HG02840 (cell line): Measurements from ENCODE around the gene MEOX1.

ENCODE experiments used
- ATAC-seq: cut with Tn5 transposase; IDR thresholded peaks from one replicate; pipeline ENCODE4 v1.9.1; 2021; ENCODE audit warnings: mild to moderate bottlenecking, moderate library complexity, moderate number of reproducible peaks; ENCODE audit not compliant: unreplicated experiment, low FRiP score

The MEOX1 gene

DNA sequence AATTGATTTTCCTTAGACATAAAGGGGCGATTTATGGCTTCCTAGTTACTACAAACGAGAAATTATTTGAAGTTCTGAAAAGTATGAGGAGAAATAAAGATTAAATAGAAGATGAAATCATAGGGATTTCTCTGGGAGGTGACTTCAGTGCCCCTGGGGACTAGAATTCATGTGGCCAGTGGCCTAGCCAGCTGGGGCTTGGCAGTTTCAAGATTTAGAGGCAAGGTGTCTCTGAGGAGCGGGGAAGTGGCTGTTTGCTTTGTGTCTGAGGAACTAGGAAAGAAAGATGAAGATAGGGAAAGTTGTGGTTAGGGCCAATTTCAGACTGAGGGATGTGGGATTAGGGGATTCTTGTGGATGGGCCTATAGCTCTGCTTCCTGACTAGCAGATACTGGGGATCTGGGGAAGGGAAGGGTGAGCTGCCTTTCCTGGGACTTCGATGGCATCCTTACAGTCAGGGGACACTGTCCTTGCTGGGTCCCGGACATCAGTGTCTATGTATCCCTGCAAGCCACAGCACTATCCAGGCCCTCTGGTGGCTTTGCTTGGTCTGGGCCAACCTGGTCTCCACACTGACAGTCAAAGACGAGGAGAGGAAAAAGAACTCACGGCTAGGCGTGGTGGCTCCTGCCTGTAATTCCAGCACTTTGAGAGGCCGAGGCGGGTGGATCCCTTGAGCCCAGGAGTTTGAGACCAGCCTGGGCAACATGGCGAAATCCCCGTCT lies 22.4 kb upstream of the MEOX1 start:
- ATAC-seq: no peak

DNA sequence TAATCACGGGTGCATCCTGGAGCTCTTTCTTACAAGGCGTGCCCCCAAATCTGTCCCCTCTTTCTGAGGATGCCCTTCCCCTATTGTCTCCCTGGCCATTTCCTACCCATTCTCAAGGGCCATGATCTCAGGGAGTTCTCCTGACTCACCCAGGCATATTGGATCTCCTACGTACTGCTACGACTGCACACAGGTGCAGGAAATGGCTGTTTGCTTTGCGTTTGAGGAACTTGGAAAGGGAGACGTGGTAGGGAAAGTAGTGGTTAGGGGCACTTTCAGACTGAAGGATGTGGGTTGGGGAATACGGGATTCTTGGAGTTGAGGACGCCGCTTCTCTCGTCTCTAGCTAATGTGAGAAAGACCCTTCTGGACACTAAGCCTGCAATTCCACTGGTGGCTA lies 18.7 kb upstream of the MEOX1 start:
- ATAC-seq: no peak

DNA sequence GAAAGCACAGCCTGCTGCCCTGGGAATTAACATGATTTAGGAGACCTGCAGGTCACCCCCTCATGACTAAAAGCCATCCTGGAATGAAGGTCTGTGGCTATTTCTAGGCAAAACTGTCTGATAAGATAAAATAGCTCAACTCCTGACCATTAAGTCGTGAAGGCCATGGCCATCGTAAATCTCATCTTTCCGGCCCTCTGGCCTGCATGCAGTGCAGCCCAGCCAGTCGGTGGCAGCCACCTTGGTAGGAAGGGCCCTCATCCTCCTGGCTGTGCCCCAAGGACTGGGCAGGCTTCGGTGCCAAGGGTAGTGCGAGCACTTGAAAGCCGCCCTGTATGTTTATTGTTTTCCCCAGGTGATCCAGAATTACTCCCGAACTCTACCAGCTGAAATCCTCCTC lies 18.2 kb upstream of the MEOX1 start:
- no peak for ATAC-seq

DNA sequence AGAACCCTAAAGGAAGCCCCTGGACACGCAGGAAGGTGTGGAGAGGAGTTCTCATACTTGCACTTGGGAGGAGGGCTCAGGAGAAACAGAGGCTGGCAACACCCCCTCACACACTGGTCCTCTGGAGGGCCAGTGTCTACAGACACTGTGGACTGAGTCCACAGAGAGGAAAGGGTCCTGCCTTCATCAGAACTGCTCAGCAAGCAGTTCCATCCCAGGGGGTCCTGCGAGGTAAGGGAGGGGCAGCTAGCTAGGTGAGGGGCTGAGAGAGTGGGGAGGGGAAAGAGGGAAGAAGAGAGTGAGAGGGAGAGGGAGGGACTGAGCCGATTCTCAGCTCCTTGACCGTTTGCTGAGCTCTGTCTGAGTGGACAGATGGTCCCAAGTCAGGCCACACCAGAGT lies 17.7 kb upstream of the MEOX1 start:
- no peak for ATAC-seq

DNA sequence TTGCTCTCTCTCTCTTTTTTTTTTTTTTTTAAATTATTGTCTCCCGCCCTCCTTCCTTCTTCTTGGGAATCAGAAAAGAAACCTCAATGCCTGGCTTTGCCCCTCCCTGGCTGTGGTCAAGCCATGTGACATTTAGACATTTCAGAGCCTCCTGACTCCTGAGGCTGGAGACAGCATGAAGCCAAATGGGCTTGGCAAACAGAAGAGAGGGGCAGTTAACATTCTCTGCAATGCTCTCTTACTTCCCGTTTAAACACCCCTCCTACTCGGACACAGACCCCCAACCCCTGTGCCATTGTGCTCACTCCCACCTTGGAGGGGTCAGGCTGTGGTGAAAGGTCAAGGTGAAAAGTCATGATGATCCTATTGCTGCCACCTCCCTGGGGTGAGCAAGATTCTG lies 14.7 kb upstream of the MEOX1 start:
- ATAC-seq: no peak

DNA sequence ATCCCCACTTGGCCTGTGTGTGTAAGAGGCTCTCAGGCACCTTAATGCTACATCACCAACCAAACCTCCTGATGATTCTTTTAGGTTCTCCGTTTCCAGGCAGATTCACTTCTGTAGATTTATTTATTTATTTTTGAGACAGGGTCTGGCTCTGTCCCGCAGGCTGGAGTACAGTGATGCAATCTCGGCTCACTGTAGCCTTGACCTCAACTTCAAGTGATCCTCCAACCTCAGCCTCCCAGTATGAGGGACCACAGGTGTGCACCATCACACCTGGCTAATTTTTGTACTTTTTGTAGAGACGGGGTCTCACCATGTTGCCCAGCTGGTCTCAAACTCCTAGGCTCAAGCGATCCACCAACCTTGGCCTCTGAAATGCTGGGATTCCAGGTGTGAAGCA lies 12.7 kb upstream of the MEOX1 start:
- no peak for ATAC-seq

DNA sequence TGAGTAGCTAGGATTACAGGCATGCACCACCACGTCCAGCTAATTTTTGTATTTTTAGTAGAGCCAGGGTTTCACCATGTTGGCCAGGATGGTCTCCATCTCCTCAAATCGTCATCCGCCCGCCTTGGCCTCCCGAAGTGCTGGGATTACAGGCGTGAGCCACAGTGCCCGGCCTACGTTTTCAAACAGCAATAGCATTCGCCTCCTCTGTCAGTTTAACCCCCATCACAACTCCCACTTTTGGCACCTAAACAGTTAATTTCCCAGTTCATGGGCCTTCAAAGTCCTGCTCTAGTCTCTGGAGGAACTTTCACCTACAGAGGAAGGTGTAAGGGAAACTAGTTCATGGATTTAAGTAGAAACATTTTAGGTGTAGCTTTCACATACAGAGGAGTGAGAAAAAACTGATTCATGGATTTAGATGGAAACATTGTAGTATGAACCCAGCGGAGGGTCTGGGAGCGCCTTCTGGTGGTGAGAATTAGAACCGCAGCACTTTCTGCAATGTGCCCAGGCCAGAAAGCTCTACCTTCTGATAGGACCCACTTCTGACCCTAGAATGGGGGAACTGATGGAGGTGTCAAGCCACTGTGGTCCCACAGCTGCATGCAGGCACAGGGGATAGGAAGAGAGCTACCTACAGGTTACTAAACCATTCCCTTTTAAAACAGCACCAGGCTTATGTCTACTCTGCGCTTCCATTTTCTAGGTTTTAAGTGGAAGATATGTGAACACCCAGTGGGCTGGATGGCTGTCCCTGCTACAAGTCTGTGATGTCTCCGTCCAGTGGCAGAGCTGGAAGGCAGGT lies 12.0 kb upstream of the MEOX1 start:
- ATAC-seq: no peak

DNA sequence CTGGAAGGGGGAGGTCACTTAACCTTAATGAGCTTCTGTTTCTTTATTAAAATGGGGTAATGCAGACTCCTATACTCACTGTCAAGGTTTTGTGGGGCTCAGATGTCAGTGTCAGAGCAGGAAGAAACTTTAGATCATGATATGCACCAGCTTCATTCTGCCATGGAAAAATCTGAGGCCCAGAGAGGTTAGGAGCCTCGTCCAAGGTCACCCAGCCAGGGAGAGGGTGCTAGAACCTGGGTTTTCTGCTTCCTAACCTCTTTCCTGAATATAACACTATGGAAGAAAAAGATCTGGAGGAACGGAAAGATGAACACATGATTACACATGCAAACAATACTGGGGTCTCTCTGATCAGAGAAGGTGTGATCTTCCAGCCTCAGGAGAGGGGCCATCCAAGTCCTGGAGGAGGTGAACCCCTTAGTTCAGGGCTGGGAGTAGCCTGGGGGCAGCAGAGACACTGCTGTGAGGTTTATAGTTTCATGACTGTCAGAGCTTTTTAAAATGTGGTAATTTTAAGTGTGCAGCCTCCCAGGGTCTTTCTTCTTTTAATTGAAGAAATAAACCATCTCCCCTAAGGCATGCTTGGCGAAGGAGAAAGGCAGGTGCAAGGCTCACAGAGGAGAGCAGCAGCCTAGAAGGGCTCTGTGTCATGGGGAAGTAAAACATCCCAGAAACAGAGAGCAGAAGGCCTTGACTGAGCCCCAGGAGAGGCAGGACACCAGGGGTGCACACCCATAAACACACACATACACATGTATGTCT lies 10.2 kb upstream of the MEOX1 start:
- ATAC-seq: no peak

DNA sequence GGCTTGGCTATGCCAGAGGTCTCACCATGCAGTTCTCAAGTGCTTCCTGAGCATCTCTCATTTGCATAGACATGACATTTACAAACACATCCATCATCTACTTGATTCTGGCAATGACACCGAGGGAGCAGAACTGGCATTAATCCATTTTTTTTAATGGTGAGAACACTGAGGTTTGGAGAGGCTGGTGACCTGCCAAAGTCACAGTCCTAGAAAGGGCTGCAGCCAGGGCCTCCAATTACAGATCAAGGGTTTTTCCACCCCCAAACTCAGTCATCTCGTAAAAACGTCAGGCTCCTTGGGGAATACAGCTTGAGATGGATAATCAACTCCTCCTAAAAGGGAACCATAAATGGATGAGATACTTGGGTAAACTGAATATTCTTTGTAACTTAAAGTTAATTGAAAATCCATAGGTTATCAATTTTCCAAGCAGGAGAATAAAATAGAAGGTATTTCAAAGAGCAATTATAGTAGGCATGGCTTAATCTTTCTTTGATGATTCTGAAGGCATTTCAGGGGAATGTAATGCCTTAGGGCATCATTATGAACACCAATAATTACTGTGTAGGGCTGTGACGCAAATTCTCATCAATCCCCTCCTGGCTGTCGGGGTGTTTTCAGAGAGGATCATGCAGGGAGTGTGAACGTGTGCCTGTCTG lies 9.4 kb upstream of the MEOX1 start:
- ATAC-seq: no peak

DNA sequence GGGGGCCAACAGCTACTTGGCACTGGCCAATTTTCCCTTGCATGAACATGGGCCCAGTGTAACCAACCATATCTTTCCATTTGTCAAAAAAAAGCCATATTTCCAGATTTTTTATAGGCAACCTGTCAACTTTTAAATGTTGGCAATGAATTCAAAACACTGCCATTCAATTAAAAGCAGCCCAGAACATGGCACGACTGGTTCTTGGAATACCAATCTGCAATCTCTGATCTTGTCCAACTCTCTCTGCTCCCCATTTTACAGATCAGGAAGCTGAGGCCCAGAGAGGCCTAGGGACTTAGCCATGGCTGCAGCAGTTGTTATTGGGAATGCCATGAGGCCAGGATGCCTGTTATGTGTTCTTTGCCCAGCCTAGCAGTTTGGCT lies 8.9 kb upstream of the MEOX1 start:
- ATAC-seq: no peak

DNA sequence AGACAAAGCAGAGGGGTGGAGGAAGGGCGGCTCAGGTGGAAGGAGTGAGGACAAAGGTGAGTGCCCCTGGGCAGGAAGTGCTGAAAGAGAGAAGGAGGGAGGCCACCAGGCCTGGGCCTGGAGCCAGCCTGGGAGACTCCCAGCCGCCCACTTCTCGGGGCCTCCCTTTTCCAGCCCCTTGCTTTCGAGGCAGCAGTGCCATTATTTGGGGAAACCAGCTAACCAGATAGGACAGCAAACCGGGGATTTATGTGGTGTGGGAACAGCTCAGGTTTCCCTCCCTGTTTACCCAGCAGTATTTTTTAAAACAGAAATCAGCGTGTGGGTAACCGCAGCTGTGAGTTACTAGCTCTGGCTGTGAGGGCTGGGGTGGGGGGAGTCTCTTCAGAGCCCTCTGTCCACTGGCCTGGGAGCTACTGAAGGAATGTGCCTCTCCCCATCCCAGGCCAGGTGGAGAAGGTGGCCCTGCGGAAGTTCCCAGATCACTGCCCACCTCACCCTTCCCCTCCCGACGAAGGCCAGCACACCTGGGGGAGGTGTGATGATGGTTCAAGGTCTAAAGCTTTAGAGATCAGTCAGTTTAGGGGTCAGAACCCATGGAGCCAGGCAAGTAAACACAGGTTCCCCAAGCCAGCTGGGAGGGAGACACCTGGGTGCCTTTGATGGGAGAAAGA lies 8.4 kb upstream of the MEOX1 start:
- ATAC-seq: no peak

DNA sequence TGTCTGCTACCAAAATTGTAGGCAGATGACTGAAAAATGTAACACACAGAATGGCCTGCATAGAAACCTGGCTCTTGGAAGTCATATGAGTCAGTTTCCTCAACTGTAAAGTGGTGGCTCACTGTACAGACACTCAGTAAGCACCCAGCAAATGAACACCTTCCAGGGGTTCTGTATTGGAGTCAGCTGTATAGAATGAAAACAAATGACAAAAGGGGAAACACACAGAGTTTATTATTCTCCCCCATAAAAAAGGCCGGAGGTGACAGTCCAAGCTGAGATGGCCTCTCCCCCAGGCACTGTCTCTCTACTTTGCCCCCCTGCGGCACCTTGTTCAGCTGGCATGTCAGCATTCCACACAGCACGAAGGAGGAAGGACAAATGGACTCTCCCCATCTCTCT lies 6.2 kb upstream of the MEOX1 start:
- no peak for ATAC-seq

DNA sequence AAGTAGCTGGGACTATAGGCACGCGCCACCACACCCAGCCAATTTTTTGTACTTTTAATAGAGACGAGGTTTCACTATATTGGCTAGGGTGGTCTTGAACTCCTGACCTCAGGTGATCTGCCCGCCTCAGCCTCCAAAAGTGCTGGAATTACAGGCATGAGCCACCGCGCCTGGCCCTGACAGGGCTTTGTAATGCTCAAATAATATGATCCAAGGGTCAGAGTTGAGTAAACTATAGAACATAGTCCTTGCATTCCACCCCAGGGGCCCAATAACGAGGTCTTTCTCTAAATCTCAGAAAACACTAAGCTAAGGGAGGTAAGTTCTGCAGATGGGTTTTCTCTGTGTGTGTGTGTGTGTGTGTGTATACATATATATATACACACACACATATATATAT lies 5.8 kb upstream of the MEOX1 start:
- no peak for ATAC-seq

DNA sequence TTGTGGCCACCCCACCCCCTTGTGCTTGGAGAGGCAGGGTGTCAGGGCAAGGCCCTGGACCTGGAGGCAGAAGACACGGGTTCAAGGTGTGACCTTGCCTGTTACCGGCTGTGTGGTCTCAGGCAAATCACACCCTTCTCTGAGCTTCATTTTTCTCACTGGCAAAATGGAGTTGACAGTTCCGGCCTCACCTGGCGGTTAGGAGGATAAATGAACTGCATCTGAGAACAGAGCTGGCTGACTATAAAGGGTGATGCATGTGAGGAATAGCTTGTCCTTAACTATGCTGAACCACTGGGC lies 4.2 kb upstream of the MEOX1 start:
- no peak for ATAC-seq

DNA sequence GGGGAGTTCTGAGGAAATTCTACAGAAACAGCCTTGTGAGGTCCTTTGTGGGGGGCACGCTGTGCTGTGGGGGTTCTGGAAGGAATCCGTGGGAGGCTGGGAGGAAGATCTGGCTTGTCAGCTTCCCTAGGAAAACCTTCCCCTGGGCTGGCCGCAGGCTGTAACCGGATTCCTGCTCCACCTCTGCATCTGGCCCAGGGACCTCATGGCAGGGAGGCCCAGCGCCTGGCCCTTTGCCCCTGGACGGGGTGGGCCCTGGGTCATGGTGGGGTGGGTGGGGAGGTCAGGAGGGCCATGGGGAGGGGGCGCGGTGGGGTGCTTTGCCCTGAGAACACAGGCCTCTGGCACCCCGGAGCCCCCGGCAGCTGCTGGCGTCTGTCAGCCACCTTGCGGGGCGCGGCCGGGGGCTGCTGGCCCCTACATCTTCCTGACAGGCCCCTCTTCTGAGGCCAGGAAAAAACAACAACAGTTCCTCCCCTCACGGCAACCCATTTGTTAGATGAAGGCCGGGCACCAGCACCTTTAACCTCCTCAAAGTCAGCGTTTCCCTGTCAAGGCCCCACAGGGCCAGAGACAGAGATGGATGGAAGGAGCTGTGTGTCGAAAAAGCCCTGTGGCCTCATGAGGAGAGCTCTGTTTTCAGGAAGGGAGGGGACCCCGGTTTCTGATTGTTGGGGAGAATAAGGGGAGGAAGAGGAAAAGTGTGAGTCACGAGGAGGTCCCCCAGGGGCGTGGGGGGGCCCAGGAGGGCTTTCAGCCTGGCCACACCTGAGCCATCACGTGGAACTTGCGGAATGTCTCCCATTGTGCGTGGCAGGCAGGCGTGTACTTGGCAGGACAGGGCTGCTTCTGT lies 3.6 kb upstream of the MEOX1 start:
- ATAC-seq: no peak

DNA sequence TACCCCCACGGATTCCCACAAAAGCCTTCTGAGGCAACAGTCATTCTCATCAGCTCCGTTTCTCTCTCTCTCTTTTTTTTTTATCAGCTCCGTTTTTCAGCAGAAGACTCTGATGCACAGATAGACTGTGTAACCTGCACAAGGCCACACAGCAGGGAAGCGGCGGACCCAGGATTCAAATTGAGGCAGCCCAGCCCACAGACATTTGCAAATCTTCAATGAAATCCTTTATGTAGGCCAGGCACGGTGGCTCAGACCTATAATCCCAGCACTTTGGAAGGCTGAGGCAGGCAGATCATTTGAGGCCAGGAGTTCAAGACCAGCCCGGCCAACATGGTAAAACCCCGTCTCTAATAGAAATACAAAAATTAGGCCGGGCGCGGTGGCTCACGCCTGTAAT lies 2.4 kb upstream of the MEOX1 start:
- ATAC-seq: no peak

DNA sequence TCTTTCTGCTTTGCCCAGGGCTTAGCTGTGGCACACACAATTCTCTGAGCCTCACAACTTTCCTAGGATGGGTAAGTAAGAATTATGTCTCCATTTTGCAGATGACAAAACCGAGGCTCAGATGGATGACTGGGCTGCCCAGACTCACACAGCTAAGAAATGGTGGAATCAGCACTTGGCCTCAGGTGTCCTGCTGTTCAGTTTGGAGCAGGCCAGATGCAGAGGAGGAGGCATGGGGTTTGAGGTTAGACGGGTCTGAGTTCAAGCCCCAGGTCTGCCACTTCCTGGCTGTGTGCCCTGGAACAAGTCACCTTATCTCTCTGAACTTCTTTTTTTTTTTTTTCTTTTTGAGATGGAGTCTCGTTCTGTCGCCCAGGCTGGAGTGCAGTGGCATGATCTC lies 1.7 kb upstream of the MEOX1 start:
- ATAC-seq: no peak

DNA sequence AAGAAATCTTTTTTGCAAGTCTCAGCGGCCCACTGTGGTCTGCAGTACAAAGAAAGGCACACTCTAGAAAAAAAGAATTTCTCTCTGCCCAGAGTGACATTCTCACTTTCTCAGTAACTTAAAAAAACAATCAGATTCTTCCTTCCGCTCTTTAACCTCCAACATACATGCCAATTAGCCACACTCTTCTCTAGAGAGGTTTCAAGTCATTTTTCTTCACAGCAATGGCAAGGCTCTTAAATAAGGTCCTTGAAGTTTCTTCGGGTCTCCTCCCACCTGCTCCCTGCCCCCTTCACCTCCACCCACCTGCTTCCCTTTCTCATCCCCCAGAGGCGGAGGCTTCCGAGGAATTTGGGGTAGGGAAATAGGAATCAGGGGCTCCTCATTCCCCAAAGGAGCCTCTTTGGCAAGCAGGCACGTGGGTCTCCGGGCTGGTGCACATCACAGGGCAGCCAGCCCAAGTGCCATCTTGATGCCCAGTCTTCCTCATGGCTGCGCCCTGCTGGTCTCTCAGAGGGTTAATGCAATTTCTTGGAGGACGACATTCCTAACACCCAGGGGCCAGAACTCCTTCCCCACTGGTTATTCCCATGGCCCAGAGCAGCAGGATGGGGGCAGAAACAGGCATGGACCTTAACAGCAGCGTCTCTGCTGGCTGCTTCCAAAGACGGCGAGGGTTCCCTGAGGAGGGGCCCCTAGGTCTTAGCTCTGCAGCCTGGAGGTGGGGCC lies 855 bp upstream of the MEOX1 start:
- ATAC-seq: no peak
